Thymus (tissue), 11 donors: Measurements from ENCODE around the gene TMEM98. TPM values are rescaled to one million over a fixed set of nuclear protein-coding genes. Genes with fewer than 3 reads are reported as not detected.
A peak's percentile ranks its signal among the peaks of the same experiment; 100 is the strongest.
"Not testable (repeated sequence)": the region's sequence is repeated elsewhere in the genome, so short reads cannot be mapped to it uniquely, and the experiment has no call there.

ENCODE experiments used
- DNase-seq, 9 donors: peaks; one replicate each; pipeline ENCODE4 v3.0.0-alpha.2; 2013; ENCODE audit warnings: low spot score in 9 of 9, low read depth in 6 of 9, missing footprints in 1 of 9
- H3K27ac ChIP-seq, 2 donors: one replicate each; pipeline ENCODE4 v1.5.1; 2013; ENCODE audit warnings: control low read depth in 1 of 2, low read depth in 1 of 2, low read length in 1 of 2, mild to moderate bottlenecking in 1 of 2, moderate library complexity in 1 of 2
- H3K27me3 ChIP-seq, 2 donors: one replicate each; pipeline ENCODE4 v1.5.1; 2013; ENCODE audit warnings: low read length in 1 of 2; ENCODE audit not compliant: control insufficient read depth in 2 of 2, insufficient read depth in 1 of 2
- H3K36me3 ChIP-seq, 2 donors: one replicate each; pipeline ENCODE4 v1.5.1; 2013; ENCODE audit warnings: low read length in 1 of 2, mild to moderate bottlenecking in 1 of 2, moderate library complexity in 1 of 2; ENCODE audit not compliant: control insufficient read depth in 2 of 2, insufficient read depth in 2 of 2
- H3K4me1 ChIP-seq, 2 donors: one replicate each; pipeline ENCODE4 v1.5.1; 2013; ENCODE audit warnings: low read length in 2 of 2; ENCODE audit not compliant: control insufficient read depth in 2 of 2, insufficient read depth in 2 of 2
- H3K4me3 ChIP-seq, 2 donors: one replicate each; pipeline ENCODE4 v1.5.1; 2013; ENCODE audit warnings: low read length in 2 of 2, control low read depth in 1 of 2, mild to moderate bottlenecking in 1 of 2
- H3K9me3 ChIP-seq, 2 donors: one replicate each; pipeline ENCODE4 v1.5.1; 2013; ENCODE audit warnings: low read length in 1 of 2, mild to moderate bottlenecking in 1 of 2; ENCODE audit not compliant: control insufficient read depth in 2 of 2, insufficient read depth in 1 of 2
- WGBS: extraction: QIAGEN DNeasy Blood & Tissue Kit; methylation state at CpG from one replicate; pipeline ENCODE4 v1.1.7; 2013; 5-methylcytosine and 5-hydroxymethylcytosine counted together
- polyA plus RNA-seq: library from polyadenylated mRNA; stranded (reverse); fragments of 200-250 nt; gene quantifications from one replicate; pipeline ENCODE4 v1.2.3, GENCODE V29; 2013
- total RNA-seq: library from RNA; stranded (reverse); fragments of 120-200 nt; gene quantifications from one replicate; pipeline ENCODE4 v1.2.4, GENCODE V29; 2013
- donor health status: healthy.

Gene TMEM98
- total and polyA plus RNA-seq, 2 donors, result 4.6 to 6.6 TPM

DNA sequence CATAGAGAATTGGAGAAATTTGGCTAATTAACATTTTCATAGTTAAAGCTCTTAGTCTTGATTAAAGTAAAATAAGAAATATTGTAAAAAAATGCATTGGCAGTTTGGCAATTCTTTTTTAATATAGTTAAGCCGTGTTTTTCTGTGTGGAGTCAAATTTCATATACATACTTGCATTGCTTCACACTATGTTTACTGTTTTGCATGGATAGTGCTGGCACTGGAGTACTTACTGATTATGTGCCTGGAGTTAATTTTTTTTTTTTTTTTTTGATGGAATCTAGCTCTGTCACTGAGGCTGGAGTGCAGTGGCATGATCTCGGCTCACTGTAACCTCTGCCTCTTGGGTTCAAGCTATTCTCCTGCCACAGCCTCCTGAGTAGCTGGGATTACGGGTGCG, 8.1 kb upstream of the TMEM98 start:
- H3K4me1 ChIP-seq, DNase-seq, H3K27ac ChIP-seq, H3K4me3 ChIP-seq, H3K9me3 ChIP-seq, H3K27me3 ChIP-seq, H3K36me3 ChIP-seq: not testable (repeated sequence)
- WGBS, result 95% methylated on average over 4 of the region's 4 CpGs

DNA sequence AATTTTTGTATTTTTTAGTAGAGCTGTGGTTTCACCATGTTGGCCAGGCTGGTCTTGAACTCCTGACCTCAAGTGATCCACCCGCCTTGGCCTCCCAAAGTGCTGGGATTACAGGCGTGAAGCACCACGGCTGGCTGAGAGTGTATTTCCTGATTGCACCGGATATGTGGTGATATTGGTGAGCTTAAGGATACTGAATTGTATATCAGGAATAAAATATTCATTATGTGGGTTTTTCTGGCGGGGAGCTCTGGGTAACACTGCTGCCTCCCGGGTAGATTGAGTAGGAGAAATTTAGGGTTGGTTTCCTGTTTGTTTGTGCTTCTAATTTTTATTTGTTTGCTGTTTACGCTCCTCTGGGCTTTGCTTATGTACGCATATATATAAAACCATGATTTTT, 7.7 kb upstream of the TMEM98 start:
- no peaks in the 10 kb centered on the region for H3K9me3 ChIP-seq
- WGBS, result 89% methylated on average over 8 of the region's 8 CpGs
- no peak overlapping the region for H3K27ac ChIP-seq
- no peak overlapping the region for H3K4me3 ChIP-seq
- H3K27me3 ChIP-seq, result peaks cover 0 to 3% of the 10 kb centered on the region in 2 donors
- no peak for DNase-seq
- no peaks in the 10 kb centered on the region for H3K36me3 ChIP-seq
- H3K4me1 ChIP-seq, result no peaks in the 10 kb centered on the region

DNA sequence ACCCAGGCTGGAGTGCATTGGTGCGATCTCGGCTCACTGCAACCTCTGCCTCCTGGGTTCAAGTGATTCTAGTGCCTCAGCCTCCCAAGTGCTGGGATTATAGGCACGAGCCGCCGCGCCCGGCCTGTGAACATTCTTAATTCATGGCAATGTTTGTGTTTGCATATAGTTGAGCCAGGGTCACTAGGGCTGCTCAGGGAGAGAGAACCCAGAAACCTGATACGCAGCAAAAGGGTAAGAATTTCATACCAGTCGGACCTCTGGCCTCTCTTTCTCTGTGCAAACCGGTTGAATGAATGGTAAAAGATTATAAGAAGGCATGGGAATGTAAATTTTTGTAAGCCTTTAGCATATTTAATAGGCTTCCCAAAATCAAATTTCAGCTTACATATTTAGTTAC, 6.9 kb upstream of the TMEM98 start:
- Histone ChIP-seq H3K4me3 (no peak overlapping the region), H3K9me3 (no peaks in the 10 kb centered on the region), H3K36me3 (no peaks in the 10 kb centered on the region), H3K4me1 (no peaks in the 10 kb centered on the region), H3K27me3 (peaks cover 2 to 5% of the 10 kb centered on the region in 2 donors), H3K27ac (no peak overlapping the region)
- 97% methylated on average over 10 of the region's 10 CpGs for WGBS
- no peak for DNase-seq

DNA sequence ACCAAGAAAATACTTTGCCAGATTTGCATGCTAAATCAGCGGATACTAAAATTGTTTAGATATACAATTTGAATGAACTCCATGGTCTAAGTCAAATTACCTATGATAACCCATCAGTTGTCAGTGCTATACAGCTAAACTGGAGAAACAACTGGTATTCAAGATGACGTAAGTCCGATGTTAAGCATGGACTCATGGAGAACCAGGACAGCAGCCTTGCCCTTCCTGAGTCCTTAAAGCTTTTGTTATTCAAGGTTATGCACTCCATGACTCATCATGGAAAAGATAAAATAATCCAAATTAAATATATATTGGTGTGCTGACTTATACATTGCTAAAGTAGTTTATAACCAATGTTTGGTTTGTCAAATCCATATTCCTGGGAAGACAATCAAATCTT, 4.0 kb upstream of the TMEM98 start:
- not testable (repeated sequence) for H3K9me3 ChIP-seq, DNase-seq, H3K36me3 ChIP-seq, H3K27ac ChIP-seq, H3K4me3 ChIP-seq, H3K4me1 ChIP-seq
- WGBS, result 96% methylated on average over 3 of the region's 3 CpGs
- peaks cover 27% of the 10 kb centered on the region in 2 donors for H3K27me3 ChIP-seq

DNA sequence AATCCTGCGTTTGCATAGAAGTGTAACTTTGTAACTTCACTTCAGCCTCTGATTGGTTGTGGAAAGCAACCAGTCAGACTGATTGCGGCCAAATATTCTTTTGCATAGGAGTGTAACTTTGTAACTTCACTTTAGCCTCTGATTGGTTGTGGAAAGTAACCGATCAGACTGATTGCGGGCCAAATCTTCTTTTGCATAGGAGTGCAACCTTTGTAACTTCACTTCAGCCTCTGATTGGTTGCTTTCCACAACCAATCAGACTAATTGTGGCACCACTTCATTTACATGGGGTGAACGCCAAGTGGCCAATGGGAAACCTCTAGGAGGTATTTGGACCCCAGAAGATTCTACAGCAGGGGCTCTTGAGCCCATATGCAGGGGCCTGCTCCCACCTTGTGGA, 1.8 kb upstream of the TMEM98 start:
- DNase-seq, result no peak
- peaks cover 37 to 39% of the 10 kb centered on the region in 2 donors for H3K27me3 ChIP-seq

DNA sequence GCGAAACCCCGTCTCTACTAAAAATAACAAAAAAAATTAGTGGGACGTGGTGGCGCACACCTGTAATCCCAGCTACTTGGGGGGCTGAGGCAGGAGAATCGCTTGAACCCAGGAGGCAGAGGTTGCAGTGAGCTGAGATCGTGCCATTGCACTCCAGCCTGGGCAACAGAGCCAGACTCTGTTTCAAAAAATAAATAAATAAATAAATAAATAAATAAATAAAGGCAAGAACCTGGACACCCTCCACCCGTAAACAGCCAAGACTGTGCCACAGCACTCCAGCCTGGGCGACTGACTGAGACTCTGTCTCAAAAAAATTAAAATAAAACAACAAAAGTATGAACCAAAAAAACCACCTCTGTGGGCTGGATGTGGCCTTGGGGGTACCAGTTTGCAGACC, 1.2 kb upstream of the TMEM98 start:
- peaks cover 37 to 42% of the 10 kb centered on the region in 2 donors for H3K27me3 ChIP-seq
- H3K27ac ChIP-seq, DNase-seq, H3K4me3 ChIP-seq, H3K4me1 ChIP-seq, H3K9me3 ChIP-seq, H3K36me3 ChIP-seq: not testable (repeated sequence)
- WGBS, result 97% methylated on average over 8 of the region's 8 CpGs

More for the DNA sequence above, 1.8 kb upstream of the TMEM98 start:
- H3K36me3 ChIP-seq, result no peaks in the 10 kb centered on the region
- no peaks in the 10 kb centered on the region for H3K4me1 ChIP-seq
- H3K4me3 ChIP-seq, result no peak overlapping the region
- no peaks in the 10 kb centered on the region for H3K9me3 ChIP-seq
- H3K27ac ChIP-seq, result no peak overlapping the region
- 95% methylated on average over 5 of the region's 5 CpGs for WGBS

DNA sequence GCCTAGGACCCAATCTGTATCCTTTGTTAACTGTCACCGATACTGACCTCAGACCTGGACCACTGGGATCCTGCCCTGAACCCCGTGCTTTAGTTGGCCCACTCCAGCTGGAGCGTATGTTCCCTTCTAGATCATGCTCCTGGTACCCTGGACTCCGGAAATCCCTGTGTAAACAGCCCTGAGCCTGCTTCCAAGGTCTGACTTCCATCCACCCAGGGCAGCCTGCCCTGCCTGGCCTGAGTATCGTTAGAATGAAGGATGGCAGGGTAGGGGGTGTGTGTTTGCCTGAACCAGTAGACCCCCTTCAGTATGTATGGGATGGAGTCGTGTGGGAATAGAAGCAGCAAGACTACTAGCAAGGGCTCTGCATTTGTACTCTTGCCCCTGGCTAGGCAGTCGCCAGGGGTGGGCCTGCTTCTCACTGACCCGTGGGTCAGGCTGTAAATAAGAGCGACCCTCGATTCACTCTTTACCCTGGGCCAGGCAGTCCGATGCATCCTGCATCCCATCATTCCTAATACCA, 691 bp upstream of the TMEM98 start:
- Histone ChIP-seq H3K4me3 (peak overlapping the region in 1 of 2 donors; percentile 43), H3K27me3 (peaks cover 37 to 42% of the 10 kb centered on the region in 2 donors), H3K36me3 (no peaks in the 10 kb centered on the region), H3K4me1 (no peaks in the 10 kb centered on the region), H3K9me3 (no peaks in the 10 kb centered on the region), H3K27ac (no peak overlapping the region)
- 53% methylated on average over 11 of the region's 11 CpGs for WGBS
- DNase-seq, result no peak

DNA sequence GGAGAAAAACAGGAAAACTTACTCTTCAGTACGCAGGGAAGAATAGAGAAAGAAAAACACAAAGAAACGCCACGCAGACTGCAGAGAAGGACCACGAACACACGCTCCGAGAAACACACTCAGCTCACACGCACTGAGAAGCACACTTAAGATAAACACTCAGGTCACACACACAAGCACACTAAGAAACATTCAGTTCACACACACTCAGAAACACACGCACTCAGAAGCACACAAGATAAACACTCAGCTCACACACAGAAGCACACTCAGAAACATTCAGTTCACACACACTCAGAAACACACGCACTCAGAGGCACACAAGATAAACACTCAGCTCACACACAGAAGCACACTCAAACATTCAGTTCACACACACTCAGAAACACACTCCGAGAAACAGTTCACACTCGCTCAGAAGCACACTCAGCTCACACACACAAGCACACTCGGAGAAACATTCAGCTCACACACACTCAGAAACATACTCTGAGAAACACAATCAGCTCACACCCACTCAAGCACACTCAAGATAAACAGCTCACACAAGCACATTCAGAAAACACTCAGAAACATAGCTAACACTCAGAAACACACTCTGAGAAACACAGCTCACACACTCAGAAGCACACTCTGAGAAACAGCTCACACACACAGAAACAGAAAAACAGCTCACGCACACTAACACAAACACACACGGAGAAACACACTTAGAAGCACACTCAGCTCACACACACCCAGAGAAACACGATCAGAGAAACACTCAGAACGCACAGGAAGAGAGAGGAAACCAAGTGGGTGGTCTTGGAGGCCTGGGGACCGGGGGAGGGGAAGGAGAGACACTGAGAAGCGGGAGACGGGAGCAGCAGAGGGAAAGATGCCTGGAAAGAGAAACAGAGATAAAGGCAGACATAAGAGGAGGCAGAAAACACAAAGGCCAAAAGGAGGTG, 908 bp downstream of the TMEM98 start:
- H3K9me3 ChIP-seq, result no peaks in the 10 kb centered on the region
- no peak overlapping the region for H3K27ac ChIP-seq
- no peaks in the 10 kb centered on the region for H3K36me3 ChIP-seq
- peak overlapping the region in 1 of 2 donors; percentile 5 for H3K4me3 ChIP-seq
- no peaks in the 10 kb centered on the region for H3K4me1 ChIP-seq
- WGBS, result 48% methylated on average over 19 of the region's 19 CpGs
- no peak for DNase-seq
- H3K27me3 ChIP-seq, result peaks cover 37 to 42% of the 10 kb centered on the region in 2 donors

DNA sequence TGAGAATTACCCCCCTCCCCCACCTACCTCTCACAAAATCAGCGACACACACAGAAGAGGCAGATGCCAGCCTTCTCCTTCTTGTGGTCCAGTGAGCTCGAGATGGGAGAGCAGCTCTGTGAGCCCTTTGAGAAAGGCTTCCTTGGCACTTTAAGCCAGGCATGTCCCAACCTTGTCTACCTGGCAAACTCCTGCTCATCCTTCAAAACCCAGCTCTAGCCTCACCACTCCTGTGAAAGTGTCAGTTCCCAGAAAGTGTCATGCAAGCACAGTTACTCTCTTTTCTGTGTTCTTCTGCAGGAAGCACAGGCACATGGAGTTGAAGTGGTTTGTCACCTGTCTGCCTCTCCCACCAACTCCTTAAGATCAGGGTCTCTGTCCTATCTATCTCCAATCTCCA, 1.6 kb downstream of the TMEM98 start:
- Histone ChIP-seq H3K27ac (no peak overlapping the region), H3K4me3 (no peak overlapping the region), H3K4me1 (no peaks in the 10 kb centered on the region), H3K27me3 (peaks cover 37 to 42% of the 10 kb centered on the region in 2 donors), H3K9me3 (no peaks in the 10 kb centered on the region), H3K36me3 (no peaks in the 10 kb centered on the region)
- 75% methylated on average over 2 of the region's 2 CpGs for WGBS
- no peak for DNase-seq
